ENCODE results near the gene OSBPL3. TPM values are rescaled to one million over a fixed set of nuclear protein-coding genes. Genes with fewer than 3 reads are reported as not detected.

Gene OSBPL3
- polyA plus RNA-seq, 3 donors, result 2.6 to 9.2 (median 3.7) TPM

DNA sequence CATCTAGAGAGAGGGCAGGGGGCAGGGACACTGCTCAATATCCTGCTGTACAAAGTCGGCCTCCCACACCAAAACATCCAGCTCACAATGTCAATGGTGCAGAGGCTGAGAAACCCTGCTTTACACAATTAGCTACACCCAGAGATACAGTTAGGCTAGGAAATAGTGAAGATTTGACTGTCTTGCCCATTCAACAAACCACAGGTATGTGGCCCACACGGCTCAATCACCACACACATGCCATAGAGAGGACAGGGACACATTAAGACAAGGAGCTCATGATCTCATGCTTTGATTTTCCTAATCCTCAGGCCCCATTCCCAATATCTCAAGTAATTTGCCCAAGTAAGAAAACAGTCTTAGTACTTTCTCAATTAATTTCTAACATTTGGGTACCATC, 110.4 kb downstream of the OSBPL3 start:
- H3K27ac Mint-ChIP-seq, result no peak overlapping the region
- Histone ChIP-seq H3K79me2 (ENCODE audit: insufficient read depth, low read length) (no peaks in the 10 kb centered on the region), H3K36me3 (replicated peaks in 1 of 2; ENCODE audit: control insufficient read depth in 1 of 2, insufficient read depth in 2 of 2, low read length in 2 of 2) (peaks cover 0 to 7% of the 10 kb centered on the region in 2 donors), H3K9ac (ENCODE audit: insufficient read depth, low read length, poor library complexity, severe bottlenecking) (no peak overlapping the region), H3K27me3 (ENCODE audit: control insufficient read depth in 2 of 2, insufficient read depth in 2 of 2, low read length in 2 of 2) (no peaks in the 10 kb centered on the region), H4K20me1 (ENCODE audit: insufficient read depth, low read length) (no peaks in the 10 kb centered on the region), H3K4me2 (replicated peaks; ENCODE audit: extremely low read depth, low read length, poor library complexity, severe bottlenecking) (no peak overlapping the region), H3K4me3 (replicated peaks in 1 of 3; ENCODE audit: low read depth in 2 of 3, low read length in 3 of 3) (no peak overlapping the region), H2AFZ (ENCODE audit: insufficient read depth, low read depth, low read length, poor library complexity, severe bottlenecking) (no peak overlapping the region), H3K9me3 (replicated peaks in 1 of 2; ENCODE audit: control insufficient read depth in 1 of 2, insufficient read depth in 1 of 2, low read length in 2 of 2) (no peaks in the 10 kb centered on the region), H3K27ac (ENCODE audit: low read depth in 1 of 2, low read length in 2 of 2) (no peak overlapping the region), H3K4me1 (ENCODE audit: control insufficient read depth in 1 of 2, insufficient read depth in 2 of 2, low read length in 2 of 2) (peaks cover 0 to 6% of the 10 kb centered on the region in 2 donors)
- intact Hi-C loops (cut with micrococcal nuclease), result no loop called here
- H3K4me3 Mint-ChIP-seq, result no peak overlapping the region
- peaks cover 11% of the 10 kb centered on the region for H3K4me1 Mint-ChIP-seq
- TF ChIP-seq, protein P1, sequence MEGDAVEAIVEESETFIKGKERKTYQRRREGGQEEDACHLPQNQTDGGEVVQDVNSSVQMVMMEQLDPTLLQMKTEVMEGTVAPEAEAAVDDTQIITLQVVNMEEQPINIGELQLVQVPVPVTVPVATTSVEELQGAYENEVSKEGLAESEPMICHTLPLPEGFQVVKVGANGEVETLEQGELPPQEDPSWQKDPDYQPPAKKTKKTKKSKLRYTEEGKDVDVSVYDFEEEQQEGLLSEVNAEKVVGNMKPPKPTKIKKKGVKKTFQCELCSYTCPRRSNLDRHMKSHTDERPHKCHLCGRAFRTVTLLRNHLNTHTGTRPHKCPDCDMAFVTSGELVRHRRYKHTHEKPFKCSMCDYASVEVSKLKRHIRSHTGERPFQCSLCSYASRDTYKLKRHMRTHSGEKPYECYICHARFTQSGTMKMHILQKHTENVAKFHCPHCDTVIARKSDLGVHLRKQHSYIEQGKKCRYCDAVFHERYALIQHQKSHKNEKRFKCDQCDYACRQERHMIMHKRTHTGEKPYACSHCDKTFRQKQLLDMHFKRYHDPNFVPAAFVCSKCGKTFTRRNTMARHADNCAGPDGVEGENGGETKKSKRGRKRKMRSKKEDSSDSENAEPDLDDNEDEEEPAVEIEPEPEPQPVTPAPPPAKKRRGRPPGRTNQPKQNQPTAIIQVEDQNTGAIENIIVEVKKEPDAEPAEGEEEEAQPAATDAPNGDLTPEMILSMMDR (IDR thresholded peaks at IDR 0.05), result no peak
- peaks cover 0 to 4% (median 0%) of the 10 kb centered on the region in 3 donors for H3K27me3 Mint-ChIP-seq (ENCODE audit: low read depth in 3 of 3)
- no peak for DNase-seq
- peaks cover 0 to 3% (median 0%) of the 10 kb centered on the region in 7 donors for H3K9me3 Mint-ChIP-seq
- peaks cover 26% of the 10 kb centered on the region in 2 donors for H3K36me3 Mint-ChIP-seq
- WGBS (ENCODE audit: insufficient coverage), result 100% methylated on average over 1 of the region's 2 CpGs

DNA sequence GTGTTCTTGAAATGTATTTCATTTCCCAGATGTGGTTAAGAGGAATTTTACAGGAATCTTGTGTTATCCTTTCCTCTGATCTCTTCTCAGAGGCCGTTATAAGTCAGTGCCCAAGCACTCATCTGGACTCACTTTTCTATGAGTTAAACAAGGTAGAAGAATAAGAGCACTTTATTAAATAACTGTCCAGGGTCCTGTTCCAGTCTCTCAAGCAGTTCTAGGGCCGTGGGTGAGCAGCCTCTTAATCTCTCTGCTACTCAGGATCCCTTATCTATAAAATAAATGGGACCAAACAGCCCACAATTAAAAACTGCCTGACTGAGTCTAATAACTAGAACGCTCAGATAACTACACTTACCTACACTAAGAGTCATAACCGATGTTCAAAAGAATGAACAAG, 111.2 kb downstream of the OSBPL3 start:
- Mint-ChIP-seq H3K4me1 (peaks cover 17% of the 10 kb centered on the region), H3K9me3 (peaks cover 0 to 3% (median 0%) of the 10 kb centered on the region in 7 donors), H3K27me3 (ENCODE audit: low read depth in 3 of 3) (peaks cover 0 to 4% (median 0%) of the 10 kb centered on the region in 3 donors), H3K36me3 (peaks cover 26% of the 10 kb centered on the region in 2 donors), H3K4me3 (no peak overlapping the region), H3K27ac (no peak overlapping the region)
- Histone ChIP-seq H3K4me3 (replicated peaks in 1 of 3; ENCODE audit: low read depth in 2 of 3, low read length in 3 of 3) (no peak overlapping the region), H4K20me1 (ENCODE audit: insufficient read depth, low read length) (no peaks in the 10 kb centered on the region), H3K4me1 (ENCODE audit: control insufficient read depth in 1 of 2, insufficient read depth in 2 of 2, low read length in 2 of 2) (peaks cover 5 to 11% of the 10 kb centered on the region in 2 donors), H3K27me3 (ENCODE audit: control insufficient read depth in 2 of 2, insufficient read depth in 2 of 2, low read length in 2 of 2) (no peaks in the 10 kb centered on the region), H3K36me3 (replicated peaks in 1 of 2; ENCODE audit: control insufficient read depth in 1 of 2, insufficient read depth in 2 of 2, low read length in 2 of 2) (peaks cover 0 to 7% of the 10 kb centered on the region in 2 donors), H3K4me2 (replicated peaks; ENCODE audit: extremely low read depth, low read length, poor library complexity, severe bottlenecking) (no peak overlapping the region), H3K9ac (ENCODE audit: insufficient read depth, low read length, poor library complexity, severe bottlenecking) (no peak overlapping the region), H3K79me2 (ENCODE audit: insufficient read depth, low read length) (no peaks in the 10 kb centered on the region), H3K9me3 (replicated peaks in 1 of 2; ENCODE audit: control insufficient read depth in 1 of 2, insufficient read depth in 1 of 2, low read length in 2 of 2) (no peaks in the 10 kb centered on the region), H3K27ac (ENCODE audit: low read depth in 1 of 2, low read length in 2 of 2) (no peak overlapping the region), H2AFZ (ENCODE audit: insufficient read depth, low read depth, low read length, poor library complexity, severe bottlenecking) (no peak overlapping the region)
- no peak for DNase-seq
- 100% methylated on average over 1 of the region's 4 CpGs for WGBS (ENCODE audit: insufficient coverage)
- intact Hi-C loops (cut with micrococcal nuclease), result no loop called here
- TF ChIP-seq, protein P1 (IDR thresholded peaks at IDR 0.05), result no peak
